Hippocampal formation (tissue), 2 donors: ENCODE data around the gene JAKMIP1.
"Not testable (repeated sequence)": the region's sequence is repeated elsewhere in the genome, so short reads cannot be mapped to it uniquely, and the experiment has no call there.

Source experiments
- DNase-seq, 2 donors: peaks; one replicate each; lab custom pipeline; 2025; lab: John Stamatoyannopoulos, UW

Gene JAKMIP1

GRCh38 chr4:6229095-6229494 is 28.7 kb upstream of the JAKMIP1 start:
- peak; percentile 61 to 80 for DNase-seq

- DNase-seq: no peak
These were observed 28.1 kb upstream of the JAKMIP1 start for GRCh38 chr4:6228158-6229067.

GRCh38 chr4:6227412-6228157 is 27.2 kb upstream of the JAKMIP1 start:
- no peak for DNase-seq

- DNase-seq: no peak
These were observed 26.2 kb upstream of the JAKMIP1 start for GRCh38 chr4:6226506-6226905.

- no peak for DNase-seq
These were observed 25.1 kb upstream of the JAKMIP1 start for GRCh38 chr4:6225469-6225868.

GRCh38 chr4:6224735-6225134 is 24.4 kb upstream of the JAKMIP1 start:
- DNase-seq: peak in 1 of 2 donors; percentile 11

- peak in 1 of 2 donors; percentile 29 for DNase-seq
These were observed 22.5 kb upstream of the JAKMIP1 start for GRCh38 chr4:6222761-6223292.

GRCh38 chr4:6221851-6222760 is 21.8 kb upstream of the JAKMIP1 start:
- DNase-seq: peak; percentile 56 to 65

- no peak for DNase-seq
These were observed 21.0 kb upstream of the JAKMIP1 start for GRCh38 chr4:6221301-6221850.

GRCh38 chr4:6217716-6218381 is 17.5 kb upstream of the JAKMIP1 start:
- no peak for DNase-seq

GRCh38 chr4:6216588-6216987 is 16.2 kb upstream of the JAKMIP1 start:
- DNase-seq: no peak

- no peak for DNase-seq
These were observed 9.6 kb upstream of the JAKMIP1 start for GRCh38 chr4:6209921-6210320.

- DNase-seq: not testable (repeated sequence)
These were observed 8.9 kb upstream of the JAKMIP1 start for GRCh38 chr4:6209291-6209690.

- DNase-seq: no peak
These were observed 8.1 kb upstream of the JAKMIP1 start for GRCh38 chr4:6208416-6208815.

- no peak for DNase-seq
These were observed 7.3 kb upstream of the JAKMIP1 start for GRCh38 chr4:6207602-6208001.

- DNase-seq: no peak
These were observed 6.5 kb upstream of the JAKMIP1 start for GRCh38 chr4:6206771-6207290.

GRCh38 chr4:6205973-6206372 is 5.6 kb upstream of the JAKMIP1 start:
- DNase-seq: no peak

GRCh38 chr4:6205567-6205931 is 5.2 kb upstream of the JAKMIP1 start:
- DNase-seq: no peak

GRCh38 chr4:6204871-6205566 is 4.7 kb upstream of the JAKMIP1 start:
- DNase-seq: no peak

- DNase-seq: no peak
These were observed 3.7 kb upstream of the JAKMIP1 start for GRCh38 chr4:6204098-6204497.
